Measurements from ENCODE around the gene NFE2L1.

DNA sequence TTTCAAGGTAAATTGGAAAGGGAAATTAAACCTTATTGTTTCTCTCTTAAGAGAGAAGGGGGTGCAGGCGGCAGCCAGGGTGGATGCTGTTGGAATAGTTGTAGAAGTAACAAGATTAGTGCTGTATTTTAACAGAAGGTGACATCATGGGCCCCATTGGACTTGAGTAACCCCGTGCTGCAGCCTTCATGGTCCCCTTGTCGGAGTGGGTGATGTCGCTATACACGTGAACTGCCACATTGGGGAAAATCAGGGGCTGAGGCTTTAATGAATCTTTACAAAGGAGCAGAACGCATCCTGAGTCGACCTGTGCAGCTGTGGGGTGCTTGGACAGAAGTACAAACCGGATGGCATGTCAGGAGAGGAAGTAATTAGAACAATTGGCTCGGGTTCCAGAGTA lies 62.6 kb downstream of the NFE2L1 start:
- TF ChIP-seq, protein P1, sequence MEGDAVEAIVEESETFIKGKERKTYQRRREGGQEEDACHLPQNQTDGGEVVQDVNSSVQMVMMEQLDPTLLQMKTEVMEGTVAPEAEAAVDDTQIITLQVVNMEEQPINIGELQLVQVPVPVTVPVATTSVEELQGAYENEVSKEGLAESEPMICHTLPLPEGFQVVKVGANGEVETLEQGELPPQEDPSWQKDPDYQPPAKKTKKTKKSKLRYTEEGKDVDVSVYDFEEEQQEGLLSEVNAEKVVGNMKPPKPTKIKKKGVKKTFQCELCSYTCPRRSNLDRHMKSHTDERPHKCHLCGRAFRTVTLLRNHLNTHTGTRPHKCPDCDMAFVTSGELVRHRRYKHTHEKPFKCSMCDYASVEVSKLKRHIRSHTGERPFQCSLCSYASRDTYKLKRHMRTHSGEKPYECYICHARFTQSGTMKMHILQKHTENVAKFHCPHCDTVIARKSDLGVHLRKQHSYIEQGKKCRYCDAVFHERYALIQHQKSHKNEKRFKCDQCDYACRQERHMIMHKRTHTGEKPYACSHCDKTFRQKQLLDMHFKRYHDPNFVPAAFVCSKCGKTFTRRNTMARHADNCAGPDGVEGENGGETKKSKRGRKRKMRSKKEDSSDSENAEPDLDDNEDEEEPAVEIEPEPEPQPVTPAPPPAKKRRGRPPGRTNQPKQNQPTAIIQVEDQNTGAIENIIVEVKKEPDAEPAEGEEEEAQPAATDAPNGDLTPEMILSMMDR (IDR thresholded peaks at IDR 0.05; ENCODE audit: low read length) = no peak
- TF ChIP-seq EZH2phosphoT487 (IDR thresholded peaks at IDR 0.05; ENCODE audit: low read length) = no peak
- no peak for TF ChIP-seq EZH2 (optimal IDR thresholded peaks at IDR 0.05; ENCODE audit: low read depth, low read length)
